Smooth muscle cell of the umbilical artery (primary cell): Measurements from ENCODE around the gene CYP27B1. TPM values are rescaled to one million over a fixed set of nuclear protein-coding genes. Genes with fewer than 3 reads are reported as not detected.

ENCODE experiments used
- total RNA-seq: library from RNA; depleted of rRNA; stranded (reverse); fragments of >200 nt; gene quantifications from 2 replicates; pipeline ENCODE4 v1.2.3, GENCODE V29; 2014

CYP27B1 gene, protein sequence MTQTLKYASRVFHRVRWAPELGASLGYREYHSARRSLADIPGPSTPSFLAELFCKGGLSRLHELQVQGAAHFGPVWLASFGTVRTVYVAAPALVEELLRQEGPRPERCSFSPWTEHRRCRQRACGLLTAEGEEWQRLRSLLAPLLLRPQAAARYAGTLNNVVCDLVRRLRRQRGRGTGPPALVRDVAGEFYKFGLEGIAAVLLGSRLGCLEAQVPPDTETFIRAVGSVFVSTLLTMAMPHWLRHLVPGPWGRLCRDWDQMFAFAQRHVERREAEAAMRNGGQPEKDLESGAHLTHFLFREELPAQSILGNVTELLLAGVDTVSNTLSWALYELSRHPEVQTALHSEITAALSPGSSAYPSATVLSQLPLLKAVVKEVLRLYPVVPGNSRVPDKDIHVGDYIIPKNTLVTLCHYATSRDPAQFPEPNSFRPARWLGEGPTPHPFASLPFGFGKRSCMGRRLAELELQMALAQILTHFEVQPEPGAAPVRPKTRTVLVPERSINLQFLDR
- total RNA-seq = 0.59 and 0.74 TPM in 2 replicates

DNA sequence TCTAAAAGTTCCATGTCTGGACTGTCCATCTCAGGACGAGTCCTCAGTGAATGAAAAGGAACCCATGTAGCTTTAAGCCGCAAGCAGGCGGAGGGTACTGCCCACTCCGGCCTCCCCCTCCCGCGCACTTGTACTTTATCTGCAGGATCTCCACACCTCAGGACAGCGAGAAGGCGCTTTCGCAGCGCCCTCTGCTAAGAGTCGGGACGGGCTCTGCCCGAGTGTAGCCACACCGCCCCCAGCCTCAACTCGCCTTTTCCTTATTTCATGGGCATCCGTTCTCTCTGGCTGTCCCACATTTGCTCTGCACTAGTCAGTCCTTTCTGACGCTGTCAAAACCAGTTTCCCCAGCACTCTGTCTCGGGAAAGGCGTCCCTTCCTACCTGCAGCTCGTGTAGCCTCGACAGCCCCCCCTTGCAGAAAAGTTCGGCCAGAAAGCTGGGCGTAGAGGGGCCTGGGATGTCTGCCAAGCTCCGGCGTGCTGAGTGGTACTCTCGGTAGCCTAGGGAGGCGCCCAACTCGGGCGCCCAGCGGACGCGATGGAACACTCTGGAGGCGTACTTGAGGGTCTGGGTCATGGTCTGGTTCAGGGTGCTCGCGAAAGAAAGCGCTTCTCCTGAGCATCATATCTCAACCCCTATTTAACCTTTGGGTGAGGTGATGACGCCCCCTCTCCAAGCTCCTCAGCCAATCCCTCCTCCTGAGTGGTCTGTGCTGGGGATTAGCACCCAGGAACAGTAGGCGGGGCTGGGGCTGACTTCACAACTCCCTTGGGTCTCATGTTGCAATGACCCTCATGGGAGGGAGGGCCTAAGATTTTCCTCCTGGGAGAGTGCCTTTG lies at the start of gene CYP27B1:
Gene CYP27B1 (minus strand): TSS at position 615 of the 841 bp plus-strand sequence. CDS start 37 bp downstream, at position 578.

DNA sequence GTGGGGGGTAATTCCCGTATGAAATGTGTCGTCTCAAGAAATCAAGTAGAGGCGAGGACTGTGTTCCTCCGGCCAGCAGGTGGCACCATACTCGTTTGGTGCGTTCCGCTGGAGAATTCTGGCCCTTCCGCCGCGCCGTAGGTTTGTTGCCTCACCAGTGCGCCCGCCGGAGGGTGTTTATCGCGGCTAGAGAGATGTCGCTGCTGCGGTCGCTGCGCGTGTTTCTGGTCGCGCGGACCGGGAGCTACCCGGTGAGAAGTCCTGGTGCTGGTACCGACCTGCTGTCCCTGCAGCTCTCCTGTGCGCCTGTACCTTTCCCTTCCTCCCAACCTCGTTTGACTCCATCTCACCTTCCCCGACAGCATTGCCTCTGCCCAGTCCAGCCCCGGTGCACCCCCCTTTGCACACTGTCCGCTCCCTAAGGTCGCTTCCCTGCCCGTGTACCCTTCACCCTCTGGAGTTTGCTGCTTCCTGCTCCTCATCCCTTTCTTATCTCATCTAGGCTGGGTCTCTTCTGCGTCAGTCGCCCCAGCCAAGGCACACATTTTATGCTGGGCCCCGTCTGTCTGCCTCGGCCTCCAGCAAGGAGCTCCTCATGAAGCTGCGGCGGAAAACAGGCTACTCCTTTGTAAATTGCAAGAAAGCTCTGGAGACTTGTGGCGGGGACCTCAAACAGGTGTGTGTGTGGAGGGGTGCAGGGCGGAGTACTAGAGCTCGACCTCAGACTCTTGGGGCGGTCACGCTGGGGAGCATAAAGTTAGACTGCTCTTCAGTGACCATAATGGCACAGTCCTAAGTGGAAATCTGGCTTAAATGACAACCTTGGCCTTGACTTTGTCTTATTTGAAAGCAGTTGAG lies 16.0 kb upstream of the CYP27B1 start, which contains the start of gene TSFM:
Gene TSFM (plus strand): TSS at position 180 of the 858 bp plus-strand sequence. CDS start 15 bp downstream, at position 195.

DNA sequence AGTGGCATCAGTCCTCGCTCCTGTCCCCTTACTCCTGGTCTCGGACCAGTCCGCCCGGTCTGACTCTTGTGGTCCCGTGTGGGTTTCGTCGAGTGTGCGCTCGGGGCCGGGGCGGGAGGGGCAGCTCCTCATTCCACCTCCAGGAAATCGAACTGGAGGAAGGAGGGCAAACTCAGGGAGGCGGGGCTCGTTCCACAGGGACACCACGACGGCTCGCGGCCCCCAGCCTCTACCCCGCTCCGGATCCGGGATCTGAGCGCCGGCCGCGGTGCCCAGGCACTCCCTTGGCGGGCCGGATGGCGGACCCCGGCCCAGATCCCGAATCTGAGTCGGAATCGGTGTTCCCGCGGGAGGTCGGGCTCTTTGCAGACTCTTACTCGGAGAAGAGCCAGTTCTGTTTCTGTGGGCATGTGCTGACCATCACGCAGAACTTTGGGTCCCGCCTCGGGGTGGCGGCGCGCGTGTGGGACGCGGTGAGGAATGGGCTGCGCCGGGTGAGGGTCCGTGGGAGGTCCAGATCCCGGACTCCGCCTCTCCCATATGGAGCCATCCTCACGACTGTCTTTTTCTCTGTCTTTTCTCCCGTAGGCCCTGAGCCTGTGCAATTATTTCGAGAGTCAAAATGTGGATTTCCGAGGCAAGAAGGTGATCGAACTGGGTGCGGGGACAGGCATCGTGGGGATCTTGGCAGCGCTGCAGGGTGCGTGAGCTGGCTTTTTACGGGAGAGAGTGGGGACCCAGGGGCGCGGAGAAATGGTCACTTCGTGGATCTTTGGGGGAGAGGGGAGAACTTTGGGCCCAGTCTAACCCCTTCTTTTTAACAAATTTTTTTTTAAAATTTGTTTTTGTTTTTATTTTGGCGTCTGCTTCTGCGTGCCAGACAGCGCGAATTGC lies 5.8 kb upstream of the CYP27B1 start, which contains the start of gene EEF1AKMT3:
Gene EEF1AKMT3 (plus strand): TSS at position 186 of the 894 bp plus-strand sequence. CDS start 111 bp downstream, at position 297.

DNA sequence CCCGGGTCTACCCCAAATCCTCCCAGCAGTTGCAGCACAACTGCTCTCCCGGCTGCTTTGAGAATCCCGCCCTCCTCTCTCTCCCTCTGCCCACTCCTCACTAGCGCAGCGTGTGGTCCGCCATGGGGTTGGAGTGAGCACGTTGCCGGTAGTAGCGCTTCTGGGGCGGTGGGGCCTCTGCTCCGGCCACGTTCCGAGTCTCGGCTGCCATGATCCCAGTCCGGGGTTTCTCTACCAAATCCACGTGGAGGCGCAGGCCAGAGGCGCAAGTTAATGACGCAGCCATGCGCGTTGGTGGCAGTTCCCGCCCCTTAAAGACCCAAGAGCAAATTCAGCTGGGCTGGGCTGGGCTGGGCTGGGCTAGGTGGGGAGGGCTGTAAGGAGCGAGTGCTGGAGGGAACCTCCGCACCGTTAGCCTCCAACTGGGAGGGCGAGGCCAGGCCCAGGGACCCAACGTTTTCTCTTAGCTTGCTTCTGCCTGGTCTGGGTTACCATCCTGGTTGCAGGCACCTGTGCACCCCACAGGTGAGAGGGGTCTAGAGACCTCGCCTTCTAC lies 5.1 kb upstream of the CYP27B1 start, which contains the start of gene METTL1:
Gene METTL1 (minus strand): TSS at position 233 of the 556 bp plus-strand sequence. CDS start 22 bp downstream, at position 211.

DNA sequence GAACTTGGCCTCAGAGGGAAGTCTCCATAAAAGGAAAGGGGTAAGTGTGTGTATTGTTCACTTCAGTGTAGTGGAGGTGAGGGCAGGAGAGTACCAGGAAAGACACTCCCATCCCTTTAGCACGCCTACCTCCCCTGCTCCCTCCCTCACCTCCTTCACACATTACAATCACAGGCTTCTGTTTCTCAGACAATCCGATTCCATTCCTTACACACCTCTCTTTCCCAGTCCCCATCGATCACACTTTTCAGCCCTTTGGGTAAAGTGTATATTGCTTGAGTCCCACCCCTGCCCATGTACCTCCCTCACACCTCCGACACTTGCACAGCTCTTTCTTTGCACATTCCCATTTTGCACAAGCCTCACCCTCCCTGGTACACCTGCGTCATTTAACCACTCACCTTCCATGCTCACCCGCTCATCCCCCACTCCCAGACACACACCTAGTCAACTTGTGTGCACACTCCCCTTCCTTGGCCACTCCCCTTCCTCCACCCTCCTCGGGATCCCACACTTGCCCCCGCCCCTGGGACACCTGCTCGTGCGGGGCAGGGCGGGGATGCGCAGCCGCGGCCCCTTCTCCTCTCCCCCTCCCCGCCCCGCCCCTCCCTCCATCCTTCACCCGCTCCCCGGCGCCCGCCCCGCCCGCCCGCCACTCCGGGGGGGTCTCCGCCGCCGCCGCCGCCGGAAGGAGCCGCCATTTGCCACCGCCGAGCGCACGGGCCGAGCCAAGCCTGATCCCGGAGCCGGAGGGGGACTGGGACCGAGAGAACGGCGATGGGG lies 12.3 kb downstream of the CYP27B1 start, which contains the start of gene MARCHF9:
Gene MARCHF9 (plus strand): TSS at position 693 of the 783 bp plus-strand sequence. CDS start 426 bp downstream, outside the sequence.

DNA sequence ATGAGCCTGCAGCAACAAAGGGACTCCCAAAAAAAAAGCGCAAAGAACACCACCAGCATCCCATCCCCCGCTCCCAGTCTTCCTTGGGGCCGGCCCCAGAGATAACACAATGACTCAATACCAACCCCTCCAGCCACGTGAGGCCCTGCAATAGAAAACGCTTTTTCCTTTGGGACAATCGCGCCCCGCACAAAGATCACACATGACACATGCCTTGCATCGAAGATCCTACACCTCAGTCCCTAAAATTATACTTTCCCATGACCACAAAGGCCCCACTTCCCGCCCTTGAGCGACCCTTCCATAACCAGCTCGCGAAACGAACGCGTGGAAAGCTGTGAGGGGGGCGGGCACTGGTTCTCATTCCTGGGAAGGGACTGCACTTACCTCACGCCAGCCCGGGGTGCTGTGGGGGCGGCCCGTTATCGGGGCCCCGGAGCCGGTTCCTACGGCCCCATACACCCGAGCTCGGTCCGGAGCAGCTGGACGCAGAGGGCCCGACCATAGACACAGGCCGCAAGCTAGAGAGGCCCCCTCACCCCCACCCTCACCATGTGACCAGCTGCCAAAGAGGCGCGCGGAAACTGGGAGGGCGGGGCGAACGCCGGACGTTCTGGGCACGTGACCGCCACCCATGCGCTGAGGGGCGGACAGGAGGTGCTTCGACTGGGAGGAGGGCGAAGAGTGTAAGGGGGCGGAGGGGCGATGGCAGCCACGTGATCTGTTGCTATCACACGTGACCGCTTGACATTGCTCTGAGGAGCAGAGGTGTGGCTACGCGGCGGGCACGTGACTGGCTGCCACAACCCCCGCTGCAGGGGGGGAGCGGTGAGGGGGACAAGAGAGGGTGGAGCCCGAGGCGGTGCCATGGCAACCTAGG lies 14.8 kb downstream of the CYP27B1 start, which contains the start of gene CDK4:
Gene CDK4 (minus strand): TSS at position 523 of the 880 bp plus-strand sequence. CDS start 593 bp downstream, outside the sequence.

DNA sequence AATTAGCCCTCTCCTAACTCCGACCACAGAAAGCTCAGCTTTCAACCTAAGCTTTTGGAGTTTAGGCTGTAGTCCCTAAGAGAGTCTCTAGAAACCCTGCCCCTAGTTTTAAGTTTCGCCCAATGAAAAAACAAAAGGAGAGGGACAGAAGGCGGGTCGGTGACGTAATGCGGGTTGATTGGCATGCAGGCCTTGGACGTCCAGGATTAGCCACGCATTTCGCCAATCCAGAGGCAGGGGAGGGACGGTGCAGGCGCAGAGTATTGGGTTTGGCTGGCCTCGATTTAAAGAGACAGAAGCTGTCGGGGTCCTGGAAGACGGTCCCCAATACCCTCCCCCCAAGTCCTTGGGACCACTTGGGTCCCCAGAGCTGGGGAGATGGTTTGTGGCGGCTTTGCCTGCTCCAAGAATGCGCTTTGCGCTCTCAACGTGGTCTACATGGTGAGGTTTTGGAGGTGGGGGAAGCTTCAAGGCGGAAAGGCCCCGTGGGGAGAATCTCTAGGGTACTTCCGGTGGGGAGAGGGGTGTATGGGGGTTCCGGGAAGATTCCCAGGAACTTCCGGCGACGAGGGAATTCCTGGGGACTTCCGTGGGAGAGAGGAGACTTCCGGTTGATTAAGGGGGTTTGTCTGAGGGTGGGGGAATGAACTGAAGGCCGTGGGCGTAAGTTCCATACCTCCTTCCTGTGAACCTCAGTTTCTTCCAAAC lies 21.9 kb downstream of the CYP27B1 start, which contains the start of gene TSPAN31:
Gene TSPAN31 (plus strand): TSS at position 263 of the 708 bp plus-strand sequence. CDS start 116 bp downstream, at position 379.

DNA sequence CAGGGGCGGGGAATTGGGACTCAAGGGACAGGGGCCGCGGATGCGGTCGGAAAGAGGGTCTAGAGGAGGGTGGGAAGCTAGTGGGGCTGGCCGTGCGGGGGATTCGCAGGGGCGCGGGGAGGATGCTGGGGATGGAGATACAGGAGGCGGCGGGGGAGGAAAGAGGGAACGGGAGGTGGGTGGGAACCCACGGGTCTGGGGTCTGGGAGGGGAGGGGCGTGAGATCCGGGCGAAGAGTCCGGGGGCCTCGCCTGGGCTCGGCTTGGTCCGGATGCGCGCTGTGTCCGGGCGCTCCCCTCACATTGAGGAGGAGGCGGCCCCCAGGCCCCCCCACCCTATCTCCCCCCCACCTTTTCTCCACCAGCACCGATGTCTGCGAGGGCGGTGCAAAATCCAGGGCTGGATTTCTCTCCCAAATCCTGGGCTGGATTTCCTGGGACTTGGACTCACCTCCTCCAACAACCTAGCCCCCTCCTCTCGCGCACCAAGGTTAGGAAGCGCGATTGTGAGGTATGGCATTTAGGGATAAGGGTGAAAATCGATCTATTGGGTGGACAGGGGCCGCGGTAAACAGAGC lies 28.1 kb downstream of the CYP27B1 start, which contains the start of gene AGAP2:
Gene AGAP2 (minus strand): TSS at position 82 of the 577 bp plus-strand sequence. CDS start 496 bp downstream, outside the sequence.

Other genes starting within 250 kb of the CYP27B1 start
- gene DDIT3, start 246.6 kb downstream of the CYP27B1 start, total RNA-seq = 26.5 and 96.8 TPM in 2 replicates
- 4.5 and 12.5 TPM in 2 replicates for gene MBD6, start 244.3 kb downstream of the CYP27B1 start, total RNA-seq
- 81.4 and 125 TPM in 2 replicates for gene DCTN2, start 219.9 kb downstream of the CYP27B1 start, total RNA-seq
- 0.59 and 1.6 TPM in 2 replicates for gene KIF5A, start 217.0 kb downstream of the CYP27B1 start, total RNA-seq
- gene PIP4K2C, start 175.9 kb downstream of the CYP27B1 start, total RNA-seq = 16.6 and 31.5 TPM in 2 replicates
- gene DTX3, start 162.3 kb downstream of the CYP27B1 start, total RNA-seq = 20.5 and 22.9 TPM in 2 replicates
- 29.2 and 36.2 TPM in 2 replicates for gene ARHGEF25, start 155.6 kb downstream of the CYP27B1 start, total RNA-seq
- 3.3 and 7.1 TPM in 2 replicates for gene B4GALNT1, start 133.9 kb downstream of the CYP27B1 start, total RNA-seq
- 386 and 569 TPM in 2 replicates for gene OS9, start 72.9 kb downstream of the CYP27B1 start, total RNA-seq
- 0.23 and 0.30 TPM in 2 replicates for gene AGAP2, start 28.3 kb downstream of the CYP27B1 start, total RNA-seq
- gene TSPAN31, start 22.0 kb downstream of the CYP27B1 start, total RNA-seq = 48.1 and 80.5 TPM in 2 replicates
- 157 and 222 TPM in 2 replicates for gene CDK4, start 14.8 kb downstream of the CYP27B1 start, total RNA-seq
- 1.7 and 3.3 TPM in 2 replicates for gene MARCHF9, start 12.0 kb downstream of the CYP27B1 start, total RNA-seq
- gene METTL1, start 5.0 kb upstream of the CYP27B1 start, total RNA-seq = 2.7 and 6.1 TPM in 2 replicates
- 4.7 and 7.4 TPM in 2 replicates for gene EEF1AKMT3, start 5.5 kb upstream of the CYP27B1 start, total RNA-seq
- 13.1 and 15.5 TPM in 2 replicates for gene TSFM, start 15.7 kb upstream of the CYP27B1 start, total RNA-seq
- 2.0 and 4.2 TPM in 2 replicates for gene AVIL, start 51.7 kb upstream of the CYP27B1 start, total RNA-seq
- 38.6 and 54.2 TPM in 2 replicates for gene CTDSP2, start 79.7 kb upstream of the CYP27B1 start, total RNA-seq
- gene ATP23, start 174.5 kb upstream of the CYP27B1 start, total RNA-seq = 6.8 and 7.9 TPM in 2 replicates